Small intestine (tissue), 7 donors: ENCODE measurements around the gene MUC20. TPM values are rescaled to one million over a fixed set of nuclear protein-coding genes. Genes with fewer than 3 reads are reported as not detected.
"Not testable (repeated sequence)": the region's sequence is repeated elsewhere in the genome, so short reads cannot be mapped to it uniquely, and the experiment has no call there.

Experiments
- DNase-seq, 2 donors: peaks; one replicate each; pipeline versions ENCODE4 v3.0.0 to v3.0.0-alpha.2; 2013
- FAIRE-seq: peaks from 2 replicates; lab custom pipeline; 2012; peaks lifted over from hg19 to GRCh38; lab: Jason Lieb, UNC
- H3K27ac ChIP-seq, 3 donors: one replicate each; pipeline ENCODE4 v1.5.1; 2013; ENCODE audit warnings: low read length in 2 of 3, mild to moderate bottlenecking in 2 of 3, control low read depth in 1 of 3, inconsistent platforms in 1 of 3, low read depth in 1 of 3, moderate library complexity in 1 of 3
- H3K27me3 ChIP-seq, 3 donors: one replicate each; pipeline ENCODE4 v1.6.1; 2013; ENCODE audit warnings: low read length in 3 of 3, inconsistent platforms in 1 of 3; ENCODE audit not compliant: control insufficient read depth in 3 of 3, insufficient read depth in 3 of 3
- H3K36me3 ChIP-seq, 3 donors: one replicate each; pipeline ENCODE4 v1.6.1; 2013; ENCODE audit warnings: low read length in 3 of 3, inconsistent platforms in 1 of 3, low read depth in 1 of 3, mild to moderate bottlenecking in 1 of 3, moderate library complexity in 1 of 3; ENCODE audit not compliant: control insufficient read depth in 3 of 3, insufficient read depth in 2 of 3
- H3K4me1 ChIP-seq, 3 donors: one replicate each; pipeline ENCODE4 v1.6.1; 2013; ENCODE audit warnings: low read length in 2 of 3, inconsistent platforms in 1 of 3, low read depth in 1 of 3, mild to moderate bottlenecking in 1 of 3, moderate library complexity in 1 of 3; ENCODE audit not compliant: control insufficient read depth in 3 of 3, insufficient read depth in 2 of 3
- H3K4me3 ChIP-seq, 3 donors: one replicate each; pipeline ENCODE4 v1.5.1; 2013; ENCODE audit warnings: low read length in 3 of 3, control low read depth in 1 of 3, inconsistent platforms in 1 of 3, low read depth in 1 of 3, mild to moderate bottlenecking in 1 of 3, moderate library complexity in 1 of 3
- H3K9me3 ChIP-seq, 2 donors: one replicate each; pipeline ENCODE4 v1.6.1; 2013; ENCODE audit warnings: low read depth in 1 of 2, low read length in 1 of 2; ENCODE audit not compliant: control insufficient read depth in 2 of 2, insufficient read depth in 1 of 2
- WGBS, 3 donors: extraction: QIAGEN DNeasy Blood & Tissue Kit; methylation state at CpG; one replicate each; pipeline ENCODE4 v1.1.7; 2013; 5-methylcytosine and 5-hydroxymethylcytosine counted together
- polyA plus RNA-seq, 4 donors: library from polyadenylated mRNA; stranded (reverse) in 3 of 4; unstranded in 1 of 4; fragments of 200-250 nt in 3 of 4; fragments of 120-200 nt in 1 of 4; gene quantifications; one replicate each; pipeline versions ENCODE4 v1.2.1 to v1.2.3, GENCODE V29; 2013
- donor health status: healthy with polysubstance abuse.
- donor health status: control.
- donor health status: control.
- donor health status: Bipolar disorder and iron deficiency.
- donor health status: healthy.

MUC20 gene
- polyA plus RNA-seq, 4 donors: 16.8 to 54.6 (median 22.3) TPM

GRCh38 chr3:195767792-195768191, 47.0 kb downstream of the MUC20 start:
- FAIRE-seq (no peak), DNase-seq (no peak)
- Histone ChIP-seq H3K9me3 (no peaks in the 10 kb centered on the region), H3K4me1 (no peaks in the 10 kb centered on the region), H3K36me3 (no peaks in the 10 kb centered on the region), H3K27me3 (no peaks in the 10 kb centered on the region), H3K27ac (no peak overlapping the region), H3K4me3 (no peak overlapping the region)
- WGBS, 3 donors: 70 to 80% (median 76%) methylated on average over 8 to 10 of the region's 10 CpGs

GRCh38 chr3:195768414-195768813, 47.6 kb downstream of the MUC20 start:
- FAIRE-seq: no peak
- WGBS, 3 donors: 77 to 82% (median 77%) methylated on average over 6 of the region's 6 CpGs

GRCh38 chr3:195768831-195769303, 48.1 kb downstream of the MUC20 start:
- H3K4me3 ChIP-seq: no peak overlapping the region
- H3K27ac ChIP-seq: no peak overlapping the region
- H3K9me3 ChIP-seq: no peaks in the 10 kb centered on the region
- no peaks in the 10 kb centered on the region for H3K4me1 ChIP-seq
- no peaks in the 10 kb centered on the region for H3K27me3 ChIP-seq
- no peak for DNase-seq
- no peak for FAIRE-seq
- no peaks in the 10 kb centered on the region for H3K36me3 ChIP-seq
- WGBS, 3 donors: 80 to 84% (median 82%) methylated on average over 17 of the region's 17 CpGs

More at GRCh38 chr3:195768414-195768813, 47.6 kb downstream of the MUC20 start:
- no peak for DNase-seq
- H3K4me3 ChIP-seq: no peak overlapping the region
- no peaks in the 10 kb centered on the region for H3K4me1 ChIP-seq
- no peaks in the 10 kb centered on the region for H3K9me3 ChIP-seq
- no peaks in the 10 kb centered on the region for H3K27me3 ChIP-seq
- H3K27ac ChIP-seq: no peak overlapping the region
- H3K36me3 ChIP-seq: no peaks in the 10 kb centered on the region

- Histone ChIP-seq H3K27ac (no peak overlapping the region), H3K36me3 (no peaks in the 10 kb centered on the region), H3K9me3 (no peaks in the 10 kb centered on the region), H3K4me1 (no peaks in the 10 kb centered on the region), H3K27me3 (no peaks in the 10 kb centered on the region), H3K4me3 (no peak overlapping the region)
- WGBS, 3 donors: 86 to 92% (median 89%) methylated on average over 10 of the region's 10 CpGs
- DNase-seq: no peak
- FAIRE-seq: no peak
Observed at GRCh38 chr3:195769551-195769950, 48.8 kb downstream of the MUC20 start.

GRCh38 chr3:195770081-195770840, 49.5 kb downstream of the MUC20 start:
- FAIRE-seq (no peak), DNase-seq (no peak)
- H3K4me1 ChIP-seq: no peaks in the 10 kb centered on the region
- H3K27me3 ChIP-seq: no peaks in the 10 kb centered on the region
- H3K9me3 ChIP-seq: peaks cover 0 to 1% of the 10 kb centered on the region in 2 donors
- no peak overlapping the region for H3K27ac ChIP-seq
- no peaks in the 10 kb centered on the region for H3K36me3 ChIP-seq
- no peak overlapping the region for H3K4me3 ChIP-seq
- 79 to 82% (median 79%) methylated on average over 16 of the region's 16 CpGs for WGBS, 3 donors

- not testable (repeated sequence) for DNase-seq, H3K27me3 ChIP-seq, H3K27ac ChIP-seq, H3K4me3 ChIP-seq, H3K36me3 ChIP-seq, H3K4me1 ChIP-seq, FAIRE-seq, H3K9me3 ChIP-seq
- WGBS, 3 donors: 93 to 94% (median 93%) methylated on average over 22 to 25 of the region's 28 CpGs
Observed at GRCh38 chr3:195770841-195771645, 50.3 kb downstream of the MUC20 start.

- no peak for FAIRE-seq
Observed at GRCh38 chr3:195771646-195772300, 51.0 kb downstream of the MUC20 start.

GRCh38 chr3:195773956-195774537, 53.3 kb downstream of the MUC20 start:
- H3K36me3 ChIP-seq: no peaks in the 10 kb centered on the region
- no peak for FAIRE-seq
- no peak overlapping the region for H3K4me3 ChIP-seq
- WGBS, 3 donors: 89 to 94% (median 91%) methylated on average over 23 of the region's 23 CpGs
- no peak overlapping the region for H3K27ac ChIP-seq
- no peak for DNase-seq
- no peaks in the 10 kb centered on the region for H3K4me1 ChIP-seq
- no peaks in the 10 kb centered on the region for H3K27me3 ChIP-seq
- H3K9me3 ChIP-seq: peaks cover 0 to 1% of the 10 kb centered on the region in 2 donors

More at GRCh38 chr3:195771646-195772300, 51.0 kb downstream of the MUC20 start:
- H3K4me1 ChIP-seq: no peaks in the 10 kb centered on the region
- no peaks in the 10 kb centered on the region for H3K27me3 ChIP-seq
- WGBS, 3 donors: 71 to 88% (median 79%) methylated on average over 10 to 14 of the region's 14 CpGs
- peaks cover 0 to 1% of the 10 kb centered on the region in 2 donors for H3K9me3 ChIP-seq
- DNase-seq: no peak
- no peak overlapping the region for H3K27ac ChIP-seq
- H3K4me3 ChIP-seq: no peak overlapping the region
- no peaks in the 10 kb centered on the region for H3K36me3 ChIP-seq
